Duodenal mucosa (tissue), 2 donors: Measurements from ENCODE around the gene ERC1.
"Not testable (repeated sequence)": the region's sequence is repeated elsewhere in the genome, so short reads cannot be mapped to it uniquely, and the experiment has no call there.

ENCODE experiments used
- H3K27ac ChIP-seq: one replicate; pipeline ENCODE4 v1.7.0; 2013; ENCODE audit warnings: low read depth, low read length
- H3K27me3 ChIP-seq, 2 donors: one replicate each; pipeline ENCODE4 v1.7.0; 2013; ENCODE audit warnings: low read length in 2 of 2, control low read depth in 1 of 2; ENCODE audit not compliant: insufficient read depth in 2 of 2, control insufficient read depth in 1 of 2
- H3K36me3 ChIP-seq, 2 donors: one replicate each; pipeline ENCODE4 v1.7.0; 2013; ENCODE audit warnings: low read length in 2 of 2, control low read depth in 1 of 2; ENCODE audit not compliant: insufficient read depth in 2 of 2, control insufficient read depth in 1 of 2
- H3K4me1 ChIP-seq, 2 donors: one replicate each; pipeline ENCODE4 v1.7.0; 2013; ENCODE audit warnings: low read length in 2 of 2, control low read depth in 1 of 2; ENCODE audit not compliant: insufficient read depth in 2 of 2, control insufficient read depth in 1 of 2
- H3K4me3 ChIP-seq, 2 donors: one replicate each; pipeline ENCODE4 v1.7.0; 2013; ENCODE audit warnings: low read length in 2 of 2, low read depth in 1 of 2
- H3K9ac ChIP-seq, 2 donors: one replicate each; pipeline ENCODE4 v1.7.0; 2013; ENCODE audit warnings: low read length in 2 of 2, low read depth in 1 of 2
- H3K9me3 ChIP-seq, 2 donors: one replicate each; pipeline ENCODE4 v1.7.0; 2013; ENCODE audit warnings: low read length in 2 of 2, control low read depth in 1 of 2; ENCODE audit not compliant: control insufficient read depth in 1 of 2

ERC1 gene

DNA sequence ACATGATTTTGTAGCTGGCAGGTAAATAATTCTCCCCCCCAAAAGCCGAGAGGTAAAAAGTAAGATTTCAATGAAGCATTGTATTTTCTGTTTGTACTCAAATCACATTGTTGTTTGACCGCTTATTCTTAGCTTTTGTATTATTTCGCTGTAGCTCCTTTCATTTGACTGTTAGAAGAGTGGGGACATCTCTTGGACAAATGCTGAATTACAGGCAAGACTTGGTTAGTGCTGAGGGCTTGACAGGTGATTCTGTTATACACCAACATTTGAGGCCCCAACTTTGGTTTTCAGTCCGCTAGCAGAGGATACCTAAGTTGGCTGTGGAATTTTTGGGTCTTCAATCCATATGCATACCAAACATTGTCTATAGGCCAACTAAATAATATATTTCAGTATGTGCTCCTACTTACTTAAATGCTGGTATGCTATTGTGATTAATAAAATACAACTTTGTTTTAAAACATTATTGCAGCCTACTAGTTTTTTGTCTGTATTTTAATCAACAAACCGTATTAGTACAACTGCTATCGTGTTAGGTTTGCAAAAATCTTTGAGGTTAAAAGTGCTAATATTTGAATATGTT lies 102.2 kb downstream of the ERC1 start:
- H3K27me3 ChIP-seq: no peaks in the 10 kb centered on the region
- H3K36me3 ChIP-seq: no peaks in the 10 kb centered on the region

GRCh38 chr12:1094714-1095113 lies 103.7 kb downstream of the ERC1 start:
- Histone ChIP-seq H3K27me3 (no peaks in the 10 kb centered on the region), H3K4me1 (peaks cover 0 to 4% of the 10 kb centered on the region in 2 donors), H3K9ac (no peak overlapping the region), H3K36me3 (no peaks in the 10 kb centered on the region), H3K4me3 (no peak overlapping the region), H3K9me3 (no peaks in the 10 kb centered on the region), H3K27ac (no peak overlapping the region)

More for the DNA sequence above, 102.2 kb downstream of the ERC1 start:
- Histone ChIP-seq H3K4me3 (no peak overlapping the region), H3K27ac (no peak overlapping the region), H3K4me1 (no peaks in the 10 kb centered on the region), H3K9me3 (no peaks in the 10 kb centered on the region), H3K9ac (no peak overlapping the region)

DNA sequence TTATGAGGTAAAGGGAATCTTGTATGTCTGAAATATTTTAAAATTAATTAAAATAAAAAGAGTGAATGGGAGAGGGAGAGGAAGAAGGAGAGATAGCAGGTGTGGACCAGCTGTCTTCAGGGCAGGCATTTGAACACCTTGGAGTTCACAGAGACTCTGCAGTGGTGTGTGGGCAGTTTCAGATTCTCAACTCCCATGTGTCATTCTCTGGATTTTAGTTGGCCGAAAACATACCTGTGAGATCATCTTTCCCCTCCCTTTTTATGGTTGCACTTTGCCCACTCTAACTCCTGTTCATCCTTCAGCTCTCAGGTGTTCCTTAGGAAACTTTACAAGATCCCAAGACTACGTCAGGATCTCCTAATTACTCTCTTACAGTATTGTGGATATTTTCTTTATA lies 108.1 kb downstream of the ERC1 start:
- Histone ChIP-seq H3K27ac (no peak overlapping the region), H3K9ac (no peak overlapping the region), H3K9me3 (no peaks in the 10 kb centered on the region), H3K4me1 (peaks cover 0 to 4% of the 10 kb centered on the region in 2 donors), H3K36me3 (no peaks in the 10 kb centered on the region), H3K4me3 (no peak overlapping the region), H3K27me3 (no peaks in the 10 kb centered on the region)

DNA sequence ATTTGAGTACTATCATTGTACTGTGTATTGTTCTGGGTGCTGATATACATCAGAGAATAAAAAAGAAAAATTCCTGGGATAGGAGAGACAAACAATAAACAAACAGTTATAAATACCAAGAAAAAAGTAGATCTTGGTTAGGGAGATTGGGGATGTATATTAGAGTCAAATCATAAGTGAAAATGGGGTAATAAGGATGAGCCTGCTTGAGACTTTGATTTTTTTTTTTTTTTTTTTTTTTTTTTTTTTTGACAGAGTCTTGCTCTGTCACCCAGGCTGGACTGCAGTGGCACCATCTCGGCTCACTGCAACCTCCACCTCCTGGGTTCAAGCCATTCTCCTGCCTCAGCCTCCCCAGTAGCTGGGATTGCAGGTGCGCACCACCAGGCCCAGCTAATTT lies 108.6 kb downstream of the ERC1 start:
- not testable (repeated sequence) for H3K27me3 ChIP-seq, H3K9me3 ChIP-seq, H3K36me3 ChIP-seq, H3K4me3 ChIP-seq, H3K9ac ChIP-seq, H3K4me1 ChIP-seq, H3K27ac ChIP-seq

- no peak overlapping the region for H3K9ac ChIP-seq
- H3K27ac ChIP-seq: no peak overlapping the region
- H3K27me3 ChIP-seq: no peaks in the 10 kb centered on the region
Measured at GRCh38 chr12:1102115-1102514, 111.1 kb downstream of the ERC1 start.

DNA sequence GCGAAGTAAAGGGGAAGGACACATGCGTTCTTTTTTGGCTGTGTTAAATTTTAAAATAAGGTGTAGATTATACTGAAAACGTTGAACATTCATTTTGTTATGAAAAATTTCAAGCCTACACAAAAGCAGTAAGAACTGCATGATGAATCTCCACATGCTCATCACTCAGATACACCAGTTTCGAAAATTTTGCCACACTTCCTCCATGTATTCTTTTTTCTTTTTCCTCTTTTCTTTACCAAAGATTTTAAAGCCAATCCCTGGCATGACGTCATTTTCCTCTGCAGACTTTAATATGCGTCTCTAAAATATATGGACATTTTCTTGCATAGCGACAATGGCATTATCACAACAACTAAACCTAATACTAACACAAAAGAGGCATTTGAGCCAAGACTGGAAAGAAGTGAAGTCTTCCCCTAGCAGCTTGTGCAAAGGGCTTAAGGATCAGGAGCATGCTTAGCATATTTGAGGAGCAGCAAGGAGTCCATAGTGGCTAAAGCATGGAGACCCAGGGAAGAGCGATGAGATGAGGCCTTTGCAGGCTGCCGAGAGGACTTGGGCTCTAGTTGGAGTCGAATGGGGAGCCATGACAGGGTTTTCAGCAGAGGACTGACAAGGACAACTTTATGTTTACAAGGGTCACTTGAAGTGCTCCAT lies 111.9 kb downstream of the ERC1 start:
- H3K9ac ChIP-seq: no peak overlapping the region
- H3K9me3 ChIP-seq: no peaks in the 10 kb centered on the region
- no peak overlapping the region for H3K4me3 ChIP-seq
- no peak overlapping the region for H3K27ac ChIP-seq
- no peaks in the 10 kb centered on the region for H3K27me3 ChIP-seq
- no peaks in the 10 kb centered on the region for H3K36me3 ChIP-seq
- H3K4me1 ChIP-seq: peaks cover 0 to 4% of the 10 kb centered on the region in 2 donors

More at GRCh38 chr12:1102115-1102514, 111.1 kb downstream of the ERC1 start:
- no peaks in the 10 kb centered on the region for H3K9me3 ChIP-seq
- H3K36me3 ChIP-seq: no peaks in the 10 kb centered on the region
- no peak overlapping the region for H3K4me3 ChIP-seq
- peaks cover 0 to 4% of the 10 kb centered on the region in 2 donors for H3K4me1 ChIP-seq

DNA sequence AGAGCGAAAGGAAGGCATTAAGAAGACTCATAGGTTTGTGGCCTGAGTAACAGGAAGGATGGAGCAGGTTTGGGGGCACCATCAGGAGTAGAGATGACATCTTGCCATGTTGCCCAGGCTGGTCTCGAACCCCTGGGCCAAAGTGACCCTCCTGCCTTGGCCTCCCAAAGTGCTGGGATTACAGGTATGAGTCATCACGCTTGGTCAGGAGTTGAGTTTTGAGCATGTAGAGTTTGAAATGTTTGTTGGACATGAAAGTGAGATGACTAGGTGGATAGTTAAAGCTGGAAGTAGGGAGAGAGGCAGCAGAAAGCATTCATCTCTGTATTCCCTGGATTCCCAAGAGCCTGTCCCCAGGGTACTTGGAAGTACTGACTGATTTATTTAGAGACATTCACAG lies 112.6 kb downstream of the ERC1 start:
- H3K27ac ChIP-seq: no peak overlapping the region
- H3K36me3 ChIP-seq: no peaks in the 10 kb centered on the region
- H3K4me1 ChIP-seq: peaks cover 0 to 4% of the 10 kb centered on the region in 2 donors

GRCh38 chr12:1104088-1104800 lies 113.2 kb downstream of the ERC1 start:
- no peak overlapping the region for H3K4me3 ChIP-seq
- no peaks in the 10 kb centered on the region for H3K9me3 ChIP-seq
- no peak overlapping the region for H3K9ac ChIP-seq
- H3K4me1 ChIP-seq: peaks cover 0 to 2% of the 10 kb centered on the region in 2 donors
- H3K27ac ChIP-seq: no peak overlapping the region
- H3K36me3 ChIP-seq: no peaks in the 10 kb centered on the region
- H3K27me3 ChIP-seq: no peaks in the 10 kb centered on the region

More for the DNA sequence above, 112.6 kb downstream of the ERC1 start:
- H3K9ac ChIP-seq: no peak overlapping the region
- H3K9me3 ChIP-seq: no peaks in the 10 kb centered on the region
- H3K27me3 ChIP-seq: no peaks in the 10 kb centered on the region
- no peak overlapping the region for H3K4me3 ChIP-seq

- no peaks in the 10 kb centered on the region for H3K27me3 ChIP-seq
- no peak overlapping the region for H3K9ac ChIP-seq
- H3K36me3 ChIP-seq: peaks cover 0 to 3% of the 10 kb centered on the region in 2 donors
- no peaks in the 10 kb centered on the region for H3K4me1 ChIP-seq
- no peak overlapping the region for H3K4me3 ChIP-seq
- no peaks in the 10 kb centered on the region for H3K9me3 ChIP-seq
- H3K27ac ChIP-seq: no peak overlapping the region
Measured at GRCh38 chr12:1107669-1108068, 116.6 kb downstream of the ERC1 start.

DNA sequence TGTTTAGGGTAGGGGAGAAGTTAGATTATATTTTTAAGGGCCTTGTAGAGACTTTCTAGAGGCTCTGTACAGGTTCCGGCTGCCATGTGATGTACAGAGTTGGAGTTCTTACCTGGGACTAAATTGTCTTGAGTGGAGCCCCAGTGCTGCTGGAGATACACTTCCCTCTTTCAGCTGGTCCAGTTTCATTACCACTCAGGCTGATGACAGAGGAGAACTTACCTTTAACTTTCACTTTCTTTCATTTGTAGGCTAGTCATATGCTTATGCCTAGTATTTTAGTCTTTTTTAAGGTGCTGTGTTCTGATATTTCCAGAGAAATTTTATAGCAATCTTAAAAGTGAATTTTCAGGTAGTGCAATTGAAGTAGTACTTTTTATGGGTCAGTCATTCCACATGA lies 117.3 kb downstream of the ERC1 start:
- H3K4me1 ChIP-seq: no peaks in the 10 kb centered on the region
- peaks cover 0 to 3% of the 10 kb centered on the region in 2 donors for H3K36me3 ChIP-seq
- no peak overlapping the region for H3K4me3 ChIP-seq
- H3K27ac ChIP-seq: no peak overlapping the region
- no peaks in the 10 kb centered on the region for H3K27me3 ChIP-seq
- H3K9me3 ChIP-seq: no peaks in the 10 kb centered on the region
- no peak overlapping the region for H3K9ac ChIP-seq
